MM.1S (cell line): ENCODE data around the gene SLC29A1.
"Not testable (repeated sequence)": the region's sequence is repeated elsewhere in the genome, so short reads cannot be mapped to it uniquely, and the experiment has no call there.

Experiments used
- DNase-seq: peaks from one replicate; pipeline ENCODE4 v3.0.0-alpha.2; 2015
- H2AFZ ChIP-seq: fragments of 300-600 bp; sonication (generic); 2 replicates; pipeline ENCODE4 v1.6.0; 2016; ENCODE audit warnings: antibody characterized with exemption, low read length
- H3F3A ChIP-seq: fragments of 300-600 bp; sonication (generic); 2 replicates; pipeline ENCODE4 v1.6.1; 2016; ENCODE audit warnings: mild to moderate bottlenecking, antibody characterized with exemption, low read length, moderate library complexity, mixed read lengths; ENCODE audit not compliant: insufficient read depth
- H3K27ac ChIP-seq: fragments of 300-600 bp; sonication (generic); 2 replicates; pipeline ENCODE4 v1.5.1; 2016; ENCODE audit warnings: mild to moderate bottlenecking, low read length
- H3K27me3 ChIP-seq: fragments of 300-600 bp; sonication (generic); replicated peaks from 2 replicates; pipeline ENCODE4 v1.6.0; 2016; ENCODE audit warnings: low read length; ENCODE audit not compliant: insufficient read depth
- H3K36me3 ChIP-seq: fragments of 300-600 bp; sonication (generic); replicated peaks from 2 replicates; pipeline ENCODE4 v1.6.1; 2016; ENCODE audit warnings: mild to moderate bottlenecking, low read length, mixed read lengths; ENCODE audit not compliant: insufficient read depth
- H3K4me1 ChIP-seq: fragments of 300-600 bp; sonication (generic); 2 replicates; pipeline ENCODE4 v1.6.1; 2016; ENCODE audit warnings: low read length, mixed read lengths
- H3K4me2 ChIP-seq: fragments of 300-600 bp; sonication (generic); 2 replicates; pipeline ENCODE4 v1.6.0; 2016; ENCODE audit warnings: low read depth, low read length
- H3K4me3 ChIP-seq: fragments of 300-600 bp; sonication (generic); 2 replicates; pipeline ENCODE4 v1.5.1; 2016; ENCODE audit warnings: low read length, mixed read lengths
- H3K79me2 ChIP-seq: fragments of 300-600 bp; sonication (generic); 2 replicates; pipeline ENCODE4 v1.6.1; 2016; ENCODE audit warnings: mixed run types, low read length, mixed read lengths
- H3K9ac ChIP-seq: fragments of 300-600 bp; sonication (generic); 2 replicates; pipeline ENCODE4 v1.6.1; 2016; ENCODE audit warnings: low read length, mixed read lengths
- H3K9me2 ChIP-seq: fragments of 300-600 bp; sonication (generic); replicated peaks from 2 replicates; pipeline ENCODE4 v1.6.1; 2016; ENCODE audit warnings: mild to moderate bottlenecking, low read length, mixed read lengths; ENCODE audit not compliant: insufficient read depth
- H3K9me3 ChIP-seq: fragments of 300-600 bp; sonication (generic); replicated peaks from 2 replicates; pipeline ENCODE4 v1.6.1; 2016; ENCODE audit warnings: mild to moderate bottlenecking, low read length, mixed read lengths; ENCODE audit not compliant: insufficient read depth
- H4K20me1 ChIP-seq: fragments of 300-600 bp; sonication (generic); 2 replicates; pipeline ENCODE4 v1.6.1; 2016; ENCODE audit warnings: mild to moderate bottlenecking, low read length, moderate library complexity, mixed read lengths; ENCODE audit not compliant: insufficient read depth
- CTCF ChIP-seq: fragments of 300-600 bp; sonication (generic); IDR thresholded peaks from 2 replicates; pipeline ENCODE4 v1.5.1; 2016; ENCODE audit warnings: antibody characterized with exemption, low read length, mixed read lengths
- EZH2 ChIP-seq: fragments of 300-600 bp; sonication (generic); optimal IDR thresholded peaks from 2 replicates; pipeline ENCODE3; 2017; ENCODE audit warnings: low read depth, mild to moderate bottlenecking, antibody characterized with exemption, low read length, mixed read lengths
- EZH2phosphoT487 ChIP-seq: fragments of 300-600 bp; sonication (generic); IDR thresholded peaks from 2 replicates; pipeline ENCODE4 v1.6.1; 2018; ENCODE audit warnings: antibody characterized with exemption, low read length

SLC29A1 gene

DNA sequence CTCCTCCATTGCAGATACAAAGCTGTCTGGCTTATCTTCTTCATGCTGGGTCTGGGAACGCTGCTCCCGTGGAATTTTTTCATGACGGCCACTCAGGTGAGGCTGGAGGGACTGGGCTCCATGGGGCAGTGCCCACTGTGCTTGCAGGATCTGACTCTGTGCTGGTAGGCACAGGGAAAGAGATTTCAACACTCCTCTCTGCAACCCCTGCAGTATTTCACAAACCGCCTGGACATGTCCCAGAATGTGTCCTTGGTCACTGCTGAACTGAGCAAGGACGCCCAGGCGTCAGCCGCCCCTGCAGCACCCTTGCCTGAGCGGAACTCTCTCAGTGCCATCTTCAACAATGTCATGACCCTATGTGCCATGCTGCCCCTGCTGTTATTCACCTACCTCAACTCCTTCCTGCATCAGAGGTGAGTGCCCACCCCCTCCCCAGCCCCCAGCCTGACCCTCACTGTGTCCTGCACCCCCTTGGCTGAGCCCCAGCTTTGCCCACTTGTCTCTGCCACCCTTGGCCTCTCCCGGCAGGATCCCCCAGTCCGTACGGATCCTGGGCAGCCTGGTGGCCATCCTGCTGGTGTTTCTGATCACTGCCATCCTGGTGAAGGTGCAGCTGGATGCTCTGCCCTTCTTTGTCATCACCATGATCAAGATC, 6.1 kb downstream of the SLC29A1 start:
- peaks cover 5% of the 10 kb centered on the region for H3K4me1 ChIP-seq
- H2AFZ ChIP-seq = no peak overlapping the region
- no peaks in the 10 kb centered on the region; the same call in 1 of the 2 replicates for H3K36me3 ChIP-seq
- no peak overlapping the region for H3K27ac ChIP-seq
- DNase-seq = no peak
- H3F3A ChIP-seq = no peaks in the 10 kb centered on the region
- TF ChIP-seq EZH2phosphoT487 (no peak), CTCF (no peak), EZH2 (no peak)
- no peak overlapping the region for H3K4me2 ChIP-seq
- H3K9ac ChIP-seq = no peak overlapping the region
- H3K27me3 ChIP-seq = no peaks in the 10 kb centered on the region
- no peaks in the 10 kb centered on the region for H3K9me2 ChIP-seq
- no peak overlapping the region for H3K4me3 ChIP-seq
- peaks cover 36% of the 10 kb centered on the region for H3K79me2 ChIP-seq
- H3K9me3 ChIP-seq = no peaks in the 10 kb centered on the region
- no peaks in the 10 kb centered on the region for H4K20me1 ChIP-seq

DNA sequence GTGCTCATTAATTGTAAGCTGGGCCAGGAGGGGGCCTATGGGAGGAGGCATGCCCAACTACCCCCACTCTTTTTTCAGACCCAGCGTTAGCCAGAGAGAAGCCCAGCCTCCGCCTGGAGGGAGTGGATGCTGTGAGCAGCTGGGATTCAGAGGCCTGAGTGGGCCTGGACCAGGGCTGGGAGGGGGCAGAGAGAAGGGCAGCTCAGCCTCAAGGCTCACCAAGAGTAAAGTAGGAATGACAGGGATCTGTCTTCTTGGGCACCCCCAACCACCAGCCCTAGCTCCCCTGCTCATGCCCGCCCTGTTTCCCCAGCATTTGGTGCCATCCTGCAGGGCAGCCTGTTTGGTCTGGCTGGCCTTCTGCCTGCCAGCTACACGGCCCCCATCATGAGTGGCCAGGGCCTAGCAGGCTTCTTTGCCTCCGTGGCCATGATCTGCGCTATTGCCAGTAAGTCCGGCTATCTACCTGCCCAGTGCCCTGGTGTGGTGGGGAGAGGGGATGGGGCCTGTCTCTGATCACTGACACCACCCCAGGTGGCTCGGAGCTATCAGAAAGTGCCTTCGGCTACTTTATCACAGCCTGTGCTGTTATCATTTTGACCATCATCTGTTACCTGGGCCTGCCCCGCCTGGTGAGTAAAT, 6.8 kb downstream of the SLC29A1 start:
- no peak for DNase-seq
- H3F3A ChIP-seq = no peaks in the 10 kb centered on the region
- no peaks in the 10 kb centered on the region for H4K20me1 ChIP-seq
- H3K4me3 ChIP-seq = no peak overlapping the region
- no peak for TF ChIP-seq EZH2phosphoT487
- TF ChIP-seq EZH2 = no peak
- TF ChIP-seq CTCF = no peak
- H3K4me1 ChIP-seq = no peaks in the 10 kb centered on the region
- no peak overlapping the region for H2AFZ ChIP-seq
- H3K27ac ChIP-seq = no peak overlapping the region
- no peaks in the 10 kb centered on the region for H3K27me3 ChIP-seq
- peaks cover 30% of the 10 kb centered on the region for H3K79me2 ChIP-seq
- H3K9me2 ChIP-seq = no peaks in the 10 kb centered on the region
- H3K9ac ChIP-seq = no peak overlapping the region
- H3K36me3 ChIP-seq = no peaks in the 10 kb centered on the region; the same call in 1 of the 2 replicates
- no peak overlapping the region for H3K4me2 ChIP-seq
- no peaks in the 10 kb centered on the region for H3K9me3 ChIP-seq

DNA sequence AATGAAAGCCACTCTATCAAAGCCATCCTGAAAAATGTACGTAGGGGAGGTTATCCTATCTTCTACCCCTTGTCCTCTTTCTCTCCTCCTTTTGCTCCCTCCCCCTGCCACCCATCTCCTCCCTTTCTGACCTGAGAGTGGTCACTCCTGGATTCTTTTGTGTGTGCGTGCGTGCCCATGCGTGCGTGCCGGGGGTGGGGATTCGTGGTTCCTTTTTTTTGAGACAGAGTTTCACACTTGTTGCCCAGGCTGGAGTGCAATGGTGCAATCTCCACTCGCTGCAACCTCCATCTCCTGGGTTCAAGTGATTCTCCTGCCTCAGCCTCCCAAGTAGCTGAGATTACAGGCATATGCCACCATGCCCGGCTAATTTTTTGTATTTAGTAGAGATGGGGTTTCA, 8.0 kb downstream of the SLC29A1 start:
- not testable (repeated sequence) for H4K20me1 ChIP-seq, H3K4me3 ChIP-seq, H3K4me1 ChIP-seq, H3F3A ChIP-seq, H2AFZ ChIP-seq, H3K4me2 ChIP-seq, H3K36me3 ChIP-seq, H3K27me3 ChIP-seq, H3K9ac ChIP-seq, DNase-seq, H3K9me2 ChIP-seq, H3K9me3 ChIP-seq, H3K27ac ChIP-seq
- H3K79me2 ChIP-seq = peaks cover 18% of the 10 kb centered on the region
